ENCODE data around the gene DNASE1L2.

The DNASE1L2 gene

DNA sequence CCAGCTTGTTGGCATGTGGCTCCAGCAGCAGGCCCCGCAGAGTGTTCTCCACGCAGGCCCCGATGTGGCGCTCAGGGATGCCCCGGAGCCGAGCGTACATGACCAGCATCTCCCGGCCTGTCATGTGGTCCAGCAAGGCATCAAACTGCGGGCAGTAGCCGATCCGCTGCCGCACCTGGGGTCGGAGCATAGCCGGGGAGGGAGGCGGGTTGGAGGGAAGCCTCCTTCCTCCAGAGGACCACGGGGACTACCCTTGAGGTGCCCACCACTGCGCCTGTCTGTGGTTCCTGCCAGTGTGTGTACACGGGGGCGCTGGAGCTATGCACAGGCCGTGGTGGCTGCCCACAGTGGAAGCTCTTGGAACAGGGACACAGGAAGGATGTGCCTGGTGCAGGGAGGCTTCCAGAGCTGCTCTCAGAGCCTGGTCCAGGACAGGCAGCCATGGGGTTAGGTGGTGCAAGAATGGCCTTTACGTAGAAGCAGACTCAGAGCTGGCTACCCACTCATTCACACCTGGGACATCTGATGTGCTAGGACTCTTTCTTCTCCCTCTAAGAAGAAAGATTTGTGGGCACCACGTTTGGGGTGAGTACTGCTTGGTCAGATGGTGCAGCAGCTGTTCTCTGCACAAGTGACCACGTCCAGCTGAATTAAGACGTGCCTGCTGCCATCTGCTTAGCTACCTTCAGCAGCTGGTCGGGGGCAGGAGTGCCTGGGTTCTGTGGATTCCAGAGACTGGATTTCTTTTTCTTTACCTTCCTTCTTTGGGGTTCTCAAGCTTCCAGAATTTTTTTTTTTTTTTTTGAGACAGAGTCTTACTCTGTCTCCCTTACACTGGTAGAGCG is 42.9 kb downstream of the DNASE1L2 start:
- H3K27ac ChIP-seq (ENCODE audit: low read length) = no peak overlapping the region
- H3K9me3 ChIP-seq (ENCODE audit: control insufficient read depth, insufficient read depth, low read length) = no peaks in the 10 kb centered on the region
- no peak overlapping the region for H3K4me3 ChIP-seq (ENCODE audit: low read length)
- H3K36me3 ChIP-seq (ENCODE audit: control insufficient read depth, insufficient read depth, low read length) = no peaks in the 10 kb centered on the region; the same call in 1 of the 2 replicates
- H3K27me3 ChIP-seq (ENCODE audit: control insufficient read depth, insufficient read depth, low read length) = no peaks in the 10 kb centered on the region
- H3K4me1 ChIP-seq (ENCODE audit: control insufficient read depth, insufficient read depth, low read length) = peaks cover 1% of the 10 kb centered on the region; the same call in 1 of the 2 replicates
- no peak for DNase-seq (ENCODE audit: low read depth, low spot score)
- WGBS (ENCODE audit: insufficient coverage, insufficient read length) = no CpG with 5 or more reads among the region's 26 CpGs

DNA sequence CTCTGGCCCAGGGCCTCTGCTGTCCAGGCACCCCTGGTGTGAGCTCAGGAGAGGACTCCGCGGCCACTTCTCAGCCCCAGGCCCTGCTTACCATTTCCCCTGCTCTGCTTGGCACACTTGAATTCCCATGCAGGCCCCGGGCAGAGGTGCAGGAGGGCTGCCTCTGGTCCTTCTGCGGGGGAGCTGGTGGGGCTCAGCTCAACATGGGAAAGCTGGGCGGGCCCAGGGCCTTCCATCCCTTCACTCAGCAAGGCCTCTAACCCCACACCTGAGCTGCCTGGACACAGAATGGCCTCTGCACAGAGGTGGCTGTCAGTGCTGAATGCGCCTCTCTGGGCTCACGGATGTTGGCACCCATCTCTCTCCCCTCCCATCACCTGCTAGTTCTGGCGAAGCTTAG is 44.2 kb downstream of the DNASE1L2 start:
- peaks cover 1% of the 10 kb centered on the region; the same call in 1 of the 2 replicates for H3K4me1 ChIP-seq (ENCODE audit: control insufficient read depth, insufficient read depth, low read length)
- no peak overlapping the region for H3K27ac ChIP-seq (ENCODE audit: low read length)
- no CpG with 5 or more reads among the region's 8 CpGs for WGBS (ENCODE audit: insufficient coverage, insufficient read length)
- no peak overlapping the region for H3K4me3 ChIP-seq (ENCODE audit: low read length)
- no peaks in the 10 kb centered on the region for H3K27me3 ChIP-seq (ENCODE audit: control insufficient read depth, insufficient read depth, low read length)
- H3K9me3 ChIP-seq (ENCODE audit: control insufficient read depth, insufficient read depth, low read length) = no peaks in the 10 kb centered on the region
- DNase-seq (ENCODE audit: low read depth, low spot score) = no peak
- H3K36me3 ChIP-seq (ENCODE audit: control insufficient read depth, insufficient read depth, low read length) = no peaks in the 10 kb centered on the region; the same call in 1 of the 2 replicates

DNA sequence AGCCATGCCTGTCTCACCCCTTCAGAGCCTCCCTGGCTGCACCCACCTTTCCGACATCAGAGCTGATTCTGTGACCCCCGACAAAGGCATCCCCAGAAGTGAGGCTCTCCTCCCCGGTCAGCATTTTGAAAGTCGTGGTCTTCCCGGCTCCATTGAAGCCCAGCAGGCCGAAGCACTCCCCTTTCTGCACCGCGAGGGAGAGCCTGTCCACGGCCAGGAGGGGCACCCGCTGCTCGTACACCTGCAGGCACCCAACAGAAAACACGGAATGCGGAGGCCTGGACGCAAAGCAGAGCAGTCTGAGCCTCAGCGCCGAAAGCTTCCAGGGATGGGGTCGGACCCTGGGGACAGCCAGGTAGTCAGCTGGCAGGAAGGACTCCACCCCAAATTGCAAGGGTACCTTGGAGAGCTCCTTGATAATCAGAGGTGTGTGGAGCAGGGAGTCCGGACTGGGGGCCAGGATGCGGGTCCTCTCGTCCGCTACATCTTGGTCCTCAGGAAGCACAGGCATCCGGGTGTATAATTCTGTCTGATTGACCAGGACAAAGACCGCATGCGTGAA is 44.8 kb downstream of the DNASE1L2 start:
- Histone ChIP-seq H3K9me3 (ENCODE audit: control insufficient read depth, insufficient read depth, low read length) (no peaks in the 10 kb centered on the region), H3K27me3 (ENCODE audit: control insufficient read depth, insufficient read depth, low read length) (no peaks in the 10 kb centered on the region), H3K4me3 (ENCODE audit: low read length) (no peak overlapping the region), H3K36me3 (ENCODE audit: control insufficient read depth, insufficient read depth, low read length) (no peaks in the 10 kb centered on the region; the same call in 1 of the 2 replicates), H3K4me1 (ENCODE audit: control insufficient read depth, insufficient read depth, low read length) (peaks cover 1% of the 10 kb centered on the region; the same call in 1 of the 2 replicates), H3K27ac (ENCODE audit: low read length) (no peak overlapping the region)
- DNase-seq (ENCODE audit: low read depth, low spot score) = no peak
- no CpG with 5 or more reads among the region's 24 CpGs for WGBS (ENCODE audit: insufficient coverage, insufficient read length)

DNA sequence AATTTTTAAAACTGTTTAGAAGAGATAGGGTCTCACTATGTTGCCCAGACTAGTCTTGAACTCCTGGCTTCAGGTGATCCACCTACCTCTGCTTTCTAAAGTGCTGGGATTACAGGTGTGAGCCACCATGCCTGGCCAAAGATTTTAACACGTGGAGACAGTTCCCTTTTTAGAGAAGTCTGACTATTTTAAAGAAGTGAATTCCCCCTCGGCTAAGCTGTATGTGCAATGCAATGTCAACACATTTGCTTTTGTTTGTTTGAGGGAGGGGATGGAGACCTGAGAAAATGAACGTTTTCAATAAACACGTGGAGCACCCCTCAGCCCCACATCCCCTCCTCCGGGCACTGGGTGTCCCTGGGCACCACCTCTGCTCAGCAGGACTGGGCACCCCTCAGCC is 46.0 kb downstream of the DNASE1L2 start:
- H3K9me3 ChIP-seq (ENCODE audit: control insufficient read depth, insufficient read depth, low read length) = no peaks in the 10 kb centered on the region
- no peaks in the 10 kb centered on the region; the same call in 1 of the 2 replicates for H3K36me3 ChIP-seq (ENCODE audit: control insufficient read depth, insufficient read depth, low read length)
- no peak for DNase-seq (ENCODE audit: low read depth, low spot score)
- H3K27me3 ChIP-seq (ENCODE audit: control insufficient read depth, insufficient read depth, low read length) = no peaks in the 10 kb centered on the region
- no peak overlapping the region for H3K27ac ChIP-seq (ENCODE audit: low read length)
- H3K4me3 ChIP-seq (ENCODE audit: low read length) = no peak overlapping the region
- peaks cover 1% of the 10 kb centered on the region; the same call in 1 of the 2 replicates for H3K4me1 ChIP-seq (ENCODE audit: control insufficient read depth, insufficient read depth, low read length)
- WGBS (ENCODE audit: insufficient coverage, insufficient read length) = no CpG with 5 or more reads among the region's 5 CpGs

DNA sequence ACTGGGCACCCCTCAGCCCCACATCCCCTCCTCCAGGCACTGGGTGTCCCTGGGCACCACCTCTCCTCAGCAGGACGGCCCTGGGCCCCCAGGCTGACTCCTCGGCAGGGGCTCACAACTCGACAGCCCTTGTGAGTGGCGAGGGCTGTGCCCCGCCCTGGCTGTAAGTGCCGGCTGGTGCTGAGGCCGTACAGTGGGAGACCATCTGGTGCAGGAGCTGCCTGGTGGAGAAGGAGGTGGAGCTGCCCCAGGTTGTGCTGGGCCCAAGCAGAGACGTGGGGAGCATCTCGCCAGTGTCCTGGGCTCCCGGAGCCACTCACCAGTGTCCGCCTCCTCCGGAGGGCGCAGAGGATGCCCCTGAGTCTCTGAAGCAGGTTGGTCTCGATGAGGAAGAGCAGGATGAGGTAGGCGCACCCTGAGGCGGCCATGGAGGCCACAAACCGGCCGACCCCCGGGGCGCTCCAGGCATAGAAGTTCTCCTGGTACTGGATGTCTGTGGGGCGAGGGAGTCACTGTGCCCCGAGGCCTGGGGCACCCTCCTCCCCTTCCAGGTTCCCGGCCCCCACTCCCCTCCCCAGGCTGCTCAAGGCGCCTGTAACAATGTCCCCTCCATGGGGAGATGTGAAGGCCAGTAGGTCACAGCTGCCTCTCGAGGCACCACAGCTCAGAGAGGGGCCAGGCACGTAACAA is 46.8 kb downstream of the DNASE1L2 start:
- Histone ChIP-seq H3K4me3 (ENCODE audit: low read length) (no peak overlapping the region), H3K9me3 (ENCODE audit: control insufficient read depth, insufficient read depth, low read length) (no peaks in the 10 kb centered on the region), H3K36me3 (ENCODE audit: control insufficient read depth, insufficient read depth, low read length) (no peaks in the 10 kb centered on the region; the same call in 1 of the 2 replicates), H3K4me1 (ENCODE audit: control insufficient read depth, insufficient read depth, low read length) (no peaks in the 10 kb centered on the region), H3K27me3 (ENCODE audit: control insufficient read depth, insufficient read depth, low read length) (no peaks in the 10 kb centered on the region), H3K27ac (ENCODE audit: low read length) (no peak overlapping the region)
- DNase-seq (ENCODE audit: low read depth, low spot score) = no peak
- WGBS (ENCODE audit: insufficient coverage, insufficient read length) = no CpG with 5 or more reads among the region's 26 CpGs

DNA sequence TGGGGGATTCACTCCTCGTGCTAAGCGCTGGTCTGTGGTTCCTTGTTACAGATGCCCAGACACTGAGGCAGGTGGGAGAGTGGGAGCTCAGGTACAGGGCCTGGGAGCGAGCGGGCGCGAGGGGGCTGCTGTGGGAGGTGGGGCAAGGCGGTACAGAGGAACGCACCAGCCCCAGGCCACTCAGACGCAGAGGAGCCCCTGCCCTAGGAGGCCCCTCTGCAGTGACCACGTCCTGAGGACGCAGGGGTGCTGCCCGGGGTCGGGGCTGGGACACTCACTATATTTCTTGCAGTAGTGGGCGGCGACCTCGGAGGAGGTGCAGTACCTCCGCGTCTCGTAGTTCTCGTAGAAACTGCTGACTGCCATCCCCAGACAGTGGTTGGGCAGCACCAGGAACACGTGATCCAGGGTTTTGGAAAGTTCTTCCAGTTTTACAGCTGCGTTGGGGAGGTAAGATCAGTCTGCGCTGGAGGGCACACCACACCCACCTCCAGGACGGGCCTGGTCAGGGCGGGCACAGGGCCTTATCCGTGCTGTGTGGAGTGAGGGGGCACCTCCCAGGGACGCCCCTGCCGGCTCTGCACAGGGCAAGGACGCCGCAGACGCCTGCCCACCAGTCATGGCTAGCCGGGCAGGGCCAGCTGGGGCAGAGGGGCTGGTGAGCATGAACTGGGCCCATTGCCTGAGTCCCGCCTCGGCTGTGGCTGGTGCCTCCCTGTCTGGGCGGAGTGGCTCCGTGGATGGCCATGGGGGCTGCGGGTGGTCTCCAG is 47.9 kb downstream of the DNASE1L2 start:
- no peak overlapping the region for H3K4me3 ChIP-seq (ENCODE audit: low read length)

DNA sequence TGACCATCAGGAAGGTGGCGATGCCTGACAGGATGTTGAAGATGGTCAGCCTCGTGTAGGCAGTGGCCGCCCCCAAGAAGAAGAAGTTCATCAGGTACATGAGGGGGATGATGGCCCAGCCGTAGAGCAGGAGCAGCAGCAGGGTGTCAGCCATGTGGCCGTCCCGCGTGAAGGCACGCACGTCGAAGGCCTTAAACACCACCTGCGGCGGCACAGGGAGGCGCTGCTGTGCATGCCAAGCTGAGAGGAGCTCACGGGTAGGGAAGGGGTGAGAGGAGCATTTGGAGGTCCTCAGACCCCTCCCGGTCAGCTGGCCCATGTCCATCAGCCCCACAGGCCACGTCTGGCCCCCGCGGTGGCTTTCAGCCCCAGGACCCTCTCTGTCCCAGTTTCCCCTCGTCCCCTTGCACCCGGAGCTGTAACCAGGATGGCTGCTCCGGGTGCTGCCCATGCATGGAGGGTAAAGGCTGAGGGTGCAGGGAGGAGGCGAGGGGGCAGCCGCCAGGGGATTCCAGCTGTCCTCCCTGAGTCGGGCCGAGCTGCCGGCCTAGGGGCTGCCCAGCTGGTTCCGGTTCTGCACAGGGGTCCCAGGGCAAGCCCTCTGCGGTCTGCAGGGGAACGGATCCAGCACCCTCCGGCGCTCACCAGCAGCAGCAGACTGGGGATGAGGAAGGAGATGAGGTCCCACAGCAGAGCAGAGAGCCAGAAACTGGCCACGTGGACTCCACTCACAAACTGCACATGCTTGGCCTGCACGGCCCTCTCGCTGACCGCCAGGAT is 48.7 kb downstream of the DNASE1L2 start:
- no CpG with 5 or more reads among the region's 35 CpGs for WGBS (ENCODE audit: insufficient coverage, insufficient read length)
- no peak for DNase-seq (ENCODE audit: low read depth, low spot score)
- Histone ChIP-seq H3K27me3 (ENCODE audit: control insufficient read depth, insufficient read depth, low read length) (no peaks in the 10 kb centered on the region), H3K4me1 (ENCODE audit: control insufficient read depth, insufficient read depth, low read length) (no peaks in the 10 kb centered on the region), H3K9me3 (ENCODE audit: control insufficient read depth, insufficient read depth, low read length) (no peaks in the 10 kb centered on the region), H3K4me3 (ENCODE audit: low read length) (no peak overlapping the region), H3K27ac (ENCODE audit: low read length) (no peak overlapping the region), H3K36me3 (ENCODE audit: control insufficient read depth, insufficient read depth, low read length) (no peaks in the 10 kb centered on the region)

More for the DNA sequence above, 47.9 kb downstream of the DNASE1L2 start:
- no CpG with 5 or more reads among the region's 37 CpGs for WGBS (ENCODE audit: insufficient coverage, insufficient read length)
- no peak overlapping the region for H3K27ac ChIP-seq (ENCODE audit: low read length)
- no peak for DNase-seq (ENCODE audit: low read depth, low spot score)
- H3K4me1 ChIP-seq (ENCODE audit: control insufficient read depth, insufficient read depth, low read length) = no peaks in the 10 kb centered on the region
- no peaks in the 10 kb centered on the region for H3K27me3 ChIP-seq (ENCODE audit: control insufficient read depth, insufficient read depth, low read length)
- H3K9me3 ChIP-seq (ENCODE audit: control insufficient read depth, insufficient read depth, low read length) = no peaks in the 10 kb centered on the region
- no peaks in the 10 kb centered on the region for H3K36me3 ChIP-seq (ENCODE audit: control insufficient read depth, insufficient read depth, low read length)

DNA sequence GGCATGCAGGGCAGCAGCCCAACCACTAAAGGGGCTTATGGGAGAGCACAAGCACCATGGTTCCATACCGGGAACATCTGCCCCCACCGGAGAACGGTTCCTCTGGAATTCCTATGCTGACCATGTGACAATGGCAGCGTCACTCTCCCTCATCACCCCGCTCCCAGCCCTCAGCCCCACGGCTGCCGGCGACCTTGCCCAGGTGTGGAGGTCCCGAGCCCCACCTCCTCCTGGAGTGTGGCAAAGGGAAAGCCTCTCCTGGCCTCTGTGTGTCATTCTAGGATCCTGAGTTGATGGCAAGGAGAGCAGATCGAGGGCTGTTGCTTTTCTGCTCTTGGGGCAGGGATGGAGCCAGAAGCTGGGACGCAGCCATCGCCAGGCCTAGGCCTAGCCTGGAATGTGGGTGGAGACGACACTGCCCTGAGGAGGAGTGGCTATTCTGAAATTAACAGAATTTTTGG is 49.5 kb downstream of the DNASE1L2 start:
- whole genome bisulfite sequencing (ENCODE audit: insufficient coverage, insufficient read length) = no CpG with 5 or more reads among the region's 13 CpGs
- Histone ChIP-seq H3K36me3 (ENCODE audit: control insufficient read depth, insufficient read depth, low read length) (no peaks in the 10 kb centered on the region), H3K4me1 (ENCODE audit: control insufficient read depth, insufficient read depth, low read length) (no peaks in the 10 kb centered on the region), H3K4me3 (ENCODE audit: low read length) (no peak overlapping the region), H3K27me3 (ENCODE audit: control insufficient read depth, insufficient read depth, low read length) (no peaks in the 10 kb centered on the region), H3K27ac (ENCODE audit: low read length) (no peak overlapping the region), H3K9me3 (ENCODE audit: control insufficient read depth, insufficient read depth, low read length) (no peaks in the 10 kb centered on the region)
- no peak for DNase-seq (ENCODE audit: low read depth, low spot score)

DNA sequence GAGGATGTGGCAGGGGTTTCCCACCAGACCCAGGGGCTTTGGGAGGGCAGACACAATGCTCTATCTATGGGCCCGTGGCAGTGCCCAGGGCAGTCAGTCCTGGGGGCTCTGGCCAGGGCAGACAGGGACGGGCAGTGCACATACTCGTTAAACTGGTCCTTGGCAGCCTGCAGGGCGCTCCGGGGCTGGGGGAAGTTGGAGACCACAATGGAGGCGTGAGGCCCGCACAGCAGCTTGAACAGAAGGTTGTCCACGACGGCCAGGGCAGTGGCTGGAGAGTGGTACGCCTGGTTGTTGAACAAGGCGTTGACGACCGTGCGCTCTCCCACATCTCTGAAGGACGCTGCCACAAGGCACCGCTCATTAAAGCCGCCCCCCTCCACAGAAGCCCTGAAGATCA is 50.3 kb downstream of the DNASE1L2 start:
- no peak for DNase-seq (ENCODE audit: low read depth, low spot score)
- no CpG with 5 or more reads among the region's 17 CpGs for WGBS (ENCODE audit: insufficient coverage, insufficient read length)
- H3K36me3 ChIP-seq (ENCODE audit: control insufficient read depth, insufficient read depth, low read length) = no peaks in the 10 kb centered on the region

More for the DNA sequence above, 50.3 kb downstream of the DNASE1L2 start:
- no peaks in the 10 kb centered on the region for H3K27me3 ChIP-seq (ENCODE audit: control insufficient read depth, insufficient read depth, low read length)
- H3K4me1 ChIP-seq (ENCODE audit: control insufficient read depth, insufficient read depth, low read length) = no peaks in the 10 kb centered on the region
- H3K4me3 ChIP-seq (ENCODE audit: low read length) = no peak overlapping the region
- no peak overlapping the region for H3K27ac ChIP-seq (ENCODE audit: low read length)
- H3K9me3 ChIP-seq (ENCODE audit: control insufficient read depth, insufficient read depth, low read length) = no peaks in the 10 kb centered on the region

Measured in iPS DF 6.9 (cell line).